Panc1 (cell line): ENCODE data around the gene DCLK2. TPM values are rescaled to one million over a fixed set of nuclear protein-coding genes. Genes with fewer than 3 reads are reported as not detected.

Source experiments
- ATAC-seq: fragments of 200-7000 bp; cut with Tn5 transposase; 2 replicates; pipeline ENCODE4 v1.9.1; 2020; ENCODE audit warnings: mild to moderate bottlenecking, moderate library complexity
- BruUV-seq: library from RNA; stranded (reverse); fragments of 400-500 nt; replicated peaks from 2 replicates; lab custom pipeline; 2021; lab: Mats Ljungman, UMichigan
- CTCF ChIA-PET: fragments of 300-600 bp; sonication (Branson Sonifier 250); formaldehyde crosslinking; loops from one replicate; lab custom pipeline; 2022; ENCODE audit warnings: antibody characterized with exemption; lab: Charles Lee
- POLR2A ChIA-PET: fragments of 300-600 bp; sonication (Branson Sonifier 250); formaldehyde crosslinking; loops from one replicate; lab custom pipeline; 2022; ENCODE audit warnings: antibody characterized with exemption; lab: Charles Lee
- DNase-seq: peaks from one replicate; pipeline ENCODE4 v3.0.0-alpha.2; 2010; ENCODE audit warnings: low read depth, low spot score
- H3K27ac ChIP-seq: 2 replicates; pipeline ENCODE4 v1.5.1; 2011; ENCODE audit warnings: mild to moderate bottlenecking, low read length, inconsistent platforms
- H3K27me3 ChIP-seq: fragments of 200-500 bp; sonication (Bioruptor generic); 2 replicates; pipeline ENCODE4 v1.6.0; 2014; ENCODE audit warnings: low read length, inconsistent platforms; ENCODE audit not compliant: control insufficient read depth, insufficient read depth
- H3K36me3 ChIP-seq: fragments of 200-500 bp; sonication (Bioruptor generic); 2 replicates; pipeline ENCODE4 v1.5.1; 2014; ENCODE audit warnings: inconsistent platforms, mild to moderate bottlenecking, low read length, moderate library complexity; ENCODE audit not compliant: control insufficient read depth, insufficient read depth
- H3K4me1 ChIP-seq: 2 replicates; pipeline ENCODE4 v1.5.1; 2011; ENCODE audit warnings: inconsistent platforms, mild to moderate bottlenecking, low read length, moderate library complexity; ENCODE audit not compliant: control insufficient read depth, insufficient read depth
- H3K4me3 ChIP-seq, 2 experiments: 2 replicates each; pipeline ENCODE4 v1.5.1; 2011 to 2012; ENCODE audit warnings: low read depth in 2 of 2, low read length in 2 of 2, mild to moderate bottlenecking in 2 of 2, inconsistent platforms in 1 of 2, moderate library complexity in 1 of 2
- H3K9me3 ChIP-seq: fragments of 200-500 bp; sonication (Bioruptor generic); 2 replicates; pipeline ENCODE4 v1.5.1; 2014; ENCODE audit warnings: low read depth, mild to moderate bottlenecking, inconsistent platforms, low read length, moderate library complexity; ENCODE audit not compliant: control insufficient read depth, insufficient read depth
- POLR2AphosphoS5 ChIP-seq: IDR thresholded peaks from 2 replicates; pipeline ENCODE4 v1.6.1; 2012; ENCODE audit warnings: mild to moderate bottlenecking, low read depth, low read length, moderate library complexity
- SIN3A ChIP-seq: IDR thresholded peaks from 2 replicates; pipeline ENCODE4 v1.6.1; 2012; ENCODE audit warnings: low read depth, mild to moderate bottlenecking, low read length, moderate library complexity, borderline replicate concordance; ENCODE audit not compliant: insufficient read depth
- TCF7L2 ChIP-seq: IDR thresholded peaks from 2 replicates; pipeline ENCODE4 v1.6.1; 2011; ENCODE audit warnings: mild to moderate bottlenecking, low read depth, low read length, inconsistent platforms
- in situ Hi-C: cut with HindIII; loops from 2 replicates; pipeline ENCODE4 v1.10.0; 2016; ENCODE audit warnings: low sequenced_read_pairs, low pct_unique_long_range_greater_than_20kb
- intact Hi-C: fragments of 100-400 bp; cut with micrococcal nuclease; formaldehyde crosslinking; loops from one replicate; pipeline ENCODE4 v1.10.0; 2022; ENCODE audit not compliant: unreplicated experiment
- total RNA-seq: library from RNA; stranded (reverse); gene quantifications from one replicate; pipeline ENCODE4 v1.2.1, GENCODE V29; 2021; ENCODE audit not compliant: unreplicated experiment
- TF ChIP-seq, protein P1 (sequence below), 2 experiments: IDR thresholded peaks; 2 replicates each; pipeline ENCODE4 v1.6.1; 2011 to 2012; ENCODE audit warnings: low read depth in 2 of 2, control low read depth in 1 of 2, low read length in 1 of 2, mild to moderate bottlenecking in 1 of 2, moderate library complexity in 1 of 2; ENCODE audit not compliant: insufficient read depth in 1 of 2
- TF ChIP-seq, protein P2 (sequence below): fragments of 450-650 bp; IDR thresholded peaks from 2 replicates; pipeline ENCODE4 v1.5.1; 2017; ENCODE audit warnings: mild to moderate bottlenecking

DCLK2 gene
- total RNA-seq, 1 experiment from 2014 or later: 9.5 TPM

DNA sequence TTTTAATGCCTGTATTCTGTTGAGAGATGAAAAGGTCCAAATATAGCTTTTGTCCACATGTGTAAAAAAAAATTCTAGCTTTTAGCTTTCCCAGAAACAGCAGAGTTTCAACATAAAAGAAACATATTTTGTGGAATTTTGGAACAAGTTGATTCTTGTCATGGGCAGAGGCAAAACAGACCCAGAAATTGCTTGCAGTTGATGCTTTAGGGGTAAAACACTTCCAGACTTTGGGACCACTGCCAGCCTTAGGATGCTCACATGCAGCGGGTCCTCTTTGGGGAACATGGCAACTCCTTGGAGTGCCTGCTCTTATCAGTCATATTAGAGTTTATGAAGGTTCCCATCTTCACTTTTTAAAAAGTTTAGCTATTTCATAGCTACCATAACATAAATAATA is 30.4 kb downstream of the DCLK2 start:
- intact Hi-C loops: loop anchor here (10.0 kb wide), 1 partner anchor 96 kb away; no protein-coding TSS in a partner anchor
- no peaks in the 10 kb centered on the region for H3K9me3 ChIP-seq
- no peaks in the 10 kb centered on the region; the same call in none of the 2 replicates for H3K36me3 ChIP-seq
- ChIA-PET POLR2A (no interaction called here), CTCF (no interaction called here)
- H3K27ac ChIP-seq: peak overlapping the region; percentile 44; the same call in 1 of the 2 replicates
- DNase-seq (no peak), ATAC-seq (no peak)
- BruUV-seq: no TSS peak
- TF ChIP-seq, protein P1, sequence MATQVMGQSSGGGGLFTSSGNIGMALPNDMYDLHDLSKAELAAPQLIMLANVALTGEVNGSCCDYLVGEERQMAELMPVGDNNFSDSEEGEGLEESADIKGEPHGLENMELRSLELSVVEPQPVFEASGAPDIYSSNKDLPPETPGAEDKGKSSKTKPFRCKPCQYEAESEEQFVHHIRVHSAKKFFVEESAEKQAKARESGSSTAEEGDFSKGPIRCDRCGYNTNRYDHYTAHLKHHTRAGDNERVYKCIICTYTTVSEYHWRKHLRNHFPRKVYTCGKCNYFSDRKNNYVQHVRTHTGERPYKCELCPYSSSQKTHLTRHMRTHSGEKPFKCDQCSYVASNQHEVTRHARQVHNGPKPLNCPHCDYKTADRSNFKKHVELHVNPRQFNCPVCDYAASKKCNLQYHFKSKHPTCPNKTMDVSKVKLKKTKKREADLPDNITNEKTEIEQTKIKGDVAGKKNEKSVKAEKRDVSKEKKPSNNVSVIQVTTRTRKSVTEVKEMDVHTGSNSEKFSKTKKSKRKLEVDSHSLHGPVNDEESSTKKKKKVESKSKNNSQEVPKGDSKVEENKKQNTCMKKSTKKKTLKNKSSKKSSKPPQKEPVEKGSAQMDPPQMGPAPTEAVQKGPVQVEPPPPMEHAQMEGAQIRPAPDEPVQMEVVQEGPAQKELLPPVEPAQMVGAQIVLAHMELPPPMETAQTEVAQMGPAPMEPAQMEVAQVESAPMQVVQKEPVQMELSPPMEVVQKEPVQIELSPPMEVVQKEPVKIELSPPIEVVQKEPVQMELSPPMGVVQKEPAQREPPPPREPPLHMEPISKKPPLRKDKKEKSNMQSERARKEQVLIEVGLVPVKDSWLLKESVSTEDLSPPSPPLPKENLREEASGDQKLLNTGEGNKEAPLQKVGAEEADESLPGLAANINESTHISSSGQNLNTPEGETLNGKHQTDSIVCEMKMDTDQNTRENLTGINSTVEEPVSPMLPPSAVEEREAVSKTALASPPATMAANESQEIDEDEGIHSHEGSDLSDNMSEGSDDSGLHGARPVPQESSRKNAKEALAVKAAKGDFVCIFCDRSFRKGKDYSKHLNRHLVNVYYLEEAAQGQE (IDR thresholded peaks at IDR 0.05; ENCODE audit: insufficient read depth in 1 of 2, low read depth in 2 of 2, low read length in 1 of 2): no peak
- TF ChIP-seq TCF7L2: no peak
- TF ChIP-seq, protein P2, sequence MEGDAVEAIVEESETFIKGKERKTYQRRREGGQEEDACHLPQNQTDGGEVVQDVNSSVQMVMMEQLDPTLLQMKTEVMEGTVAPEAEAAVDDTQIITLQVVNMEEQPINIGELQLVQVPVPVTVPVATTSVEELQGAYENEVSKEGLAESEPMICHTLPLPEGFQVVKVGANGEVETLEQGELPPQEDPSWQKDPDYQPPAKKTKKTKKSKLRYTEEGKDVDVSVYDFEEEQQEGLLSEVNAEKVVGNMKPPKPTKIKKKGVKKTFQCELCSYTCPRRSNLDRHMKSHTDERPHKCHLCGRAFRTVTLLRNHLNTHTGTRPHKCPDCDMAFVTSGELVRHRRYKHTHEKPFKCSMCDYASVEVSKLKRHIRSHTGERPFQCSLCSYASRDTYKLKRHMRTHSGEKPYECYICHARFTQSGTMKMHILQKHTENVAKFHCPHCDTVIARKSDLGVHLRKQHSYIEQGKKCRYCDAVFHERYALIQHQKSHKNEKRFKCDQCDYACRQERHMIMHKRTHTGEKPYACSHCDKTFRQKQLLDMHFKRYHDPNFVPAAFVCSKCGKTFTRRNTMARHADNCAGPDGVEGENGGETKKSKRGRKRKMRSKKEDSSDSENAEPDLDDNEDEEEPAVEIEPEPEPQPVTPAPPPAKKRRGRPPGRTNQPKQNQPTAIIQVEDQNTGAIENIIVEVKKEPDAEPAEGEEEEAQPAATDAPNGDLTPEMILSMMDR: no peak
- TF ChIP-seq SIN3A: no peak
- TF ChIP-seq POLR2AphosphoS5: no peak
- in situ Hi-C loops: no loop called here
- H3K27me3 ChIP-seq: no peaks in the 10 kb centered on the region
- no peak overlapping the region for H3K4me3 ChIP-seq
- peaks cover 13% of the 10 kb centered on the region for H3K4me1 ChIP-seq

DNA sequence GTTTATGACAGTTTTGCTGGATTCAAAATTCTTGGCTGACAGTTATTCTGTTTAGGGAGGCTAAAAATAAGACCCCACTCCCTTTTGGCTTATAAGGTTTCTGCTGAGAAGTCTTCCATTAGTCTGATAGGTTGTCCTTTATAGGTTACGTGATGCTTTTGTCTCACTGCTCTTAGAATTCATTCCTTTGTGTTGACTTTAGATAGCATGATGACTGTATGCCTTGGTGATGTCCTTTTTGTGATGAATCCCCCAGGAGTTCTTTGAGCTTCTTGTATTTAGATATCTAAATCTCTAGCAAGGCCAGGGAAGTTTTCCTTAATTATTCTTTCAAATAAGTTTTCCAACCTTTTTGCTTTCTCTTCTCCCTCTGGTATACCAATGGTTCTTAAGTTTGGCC is 36.4 kb downstream of the DCLK2 start:
- intact Hi-C loops: no loop called here
- DNase-seq (no peak), ATAC-seq (no peak)
- Histone ChIP-seq H3K4me3 (no peak overlapping the region), H3K27me3 (no peaks in the 10 kb centered on the region), H3K9me3 (no peaks in the 10 kb centered on the region; the same call in 1 of the 2 replicates), H3K27ac (no peak overlapping the region), H3K36me3 (no peaks in the 10 kb centered on the region), H3K4me1 (peaks cover 36% of the 10 kb centered on the region)
- in situ Hi-C loops: no loop called here
- POLR2A ChIA-PET: no interaction called here
- CTCF ChIA-PET: no interaction called here
- no TSS peak for BruUV-seq
- TF ChIP-seq, protein P2: no peak
- TF ChIP-seq POLR2AphosphoS5 (no peak), TCF7L2 (no peak), SIN3A (no peak)
- TF ChIP-seq, protein P1 (IDR thresholded peaks at IDR 0.05; ENCODE audit: insufficient read depth in 1 of 2, low read depth in 2 of 2, low read length in 1 of 2): no peak
